Fibroblast of lung (primary cell): ENCODE measurements around the gene MAPKAP1.

ENCODE experiments used
- CTCF ChIP-seq, 2 donors: IDR thresholded peaks in 1 of 2; conservative IDR thresholded peaks in 1 of 2; 1 replicate in 1 of 2; 2 replicates in 1 of 2; pipeline ENCODE4 v1.5.1; 2011 to 2012; ENCODE audit warnings: low read length in 2 of 2, control low read depth in 1 of 2, inconsistent platforms in 1 of 2, low read depth in 1 of 2, mild to moderate bottlenecking in 1 of 2
- EZH2 ChIP-seq: IDR thresholded peaks from 2 replicates; pipeline ENCODE4 v1.5.1; 2012; ENCODE audit warnings: low read length, control low read depth, mild to moderate bottlenecking; ENCODE audit errors: missing control alignments

- TF ChIP-seq EZH2 (no peak), CTCF (conservative IDR thresholded peaks at IDR 0.05 in 1 of 2, IDR thresholded peaks at IDR 0.05 in 1 of 2; ENCODE audit: low read depth in 1 of 2, low read length in 2 of 2) (no peak)
Observed at GRCh38 chr9:125509476-125509875, 197.5 kb downstream of the MAPKAP1 start.
